Right cardiac atrium (tissue), 5 donors: ENCODE measurements around the gene TUBB4B. TPM values are rescaled to one million over a fixed set of nuclear protein-coding genes. Genes with fewer than 3 reads are reported as not detected.

ENCODE experiments used
- ATAC-seq, 2 donors: fragments of 200-7000 bp; cut with Tn5 transposase; one replicate each; pipeline versions ENCODE4 v1.8.0 to v1.9.1; 2020; ENCODE audit warnings: moderate library complexity in 2 of 2, mild to moderate bottlenecking in 1 of 2
- DNase-seq, 3 donors: peaks; one replicate each; pipeline ENCODE4 v3.0.0-alpha.2; 2020
- H3K27ac ChIP-seq: one replicate; pipeline ENCODE4 v1.5.1; 2013; ENCODE audit warnings: mild to moderate bottlenecking, low read length, control low read depth, moderate library complexity
- H3K27me3 ChIP-seq: one replicate; pipeline ENCODE4 v1.6.1; 2013; ENCODE audit not compliant: control insufficient read depth, insufficient read depth
- H3K4me1 ChIP-seq: one replicate; pipeline ENCODE4 v1.6.1; 2013; ENCODE audit warnings: low read length; ENCODE audit not compliant: control insufficient read depth, insufficient read depth
- H3K4me3 ChIP-seq: one replicate; pipeline ENCODE4 v1.5.1; 2013; ENCODE audit warnings: low read length, control low read depth
- H3K9me3 ChIP-seq: one replicate; pipeline ENCODE4 v1.6.1; 2013; ENCODE audit warnings: low read length; ENCODE audit not compliant: control insufficient read depth
- WGBS: extraction: QIAGEN DNeasy Blood & Tissue Kit; methylation state at CpG from one replicate; pipeline ENCODE4 v1.1.7; 2013; 5-methylcytosine and 5-hydroxymethylcytosine counted together
- intact Hi-C, 4 donors: fragments of 100-400 bp; cut with DNase I; formaldehyde crosslinking; loops; one replicate each; pipeline versions ENCODE4 v1.11.0 to v1.14.0; 2022 to 2023
- polyA plus RNA-seq: library from polyadenylated mRNA; stranded (reverse); fragments of 200-250 nt; gene quantifications from one replicate; pipeline ENCODE4 v1.2.3, GENCODE V29; 2013
- total RNA-seq, 4 donors: library from RNA; stranded (reverse); fragmentation: NEBNext Ultra II Directional; extraction: Animal tissue kit (Norgen Biotek cat#: 25700); gene quantifications; one replicate each; pipeline ENCODE4 v1.2.1, GENCODE V29; 2021
- donor health status: healthy with polysubstance abuse.
- donor health status: DM: no; HTN: yes; CAD: no.
- donor health status: DM: no; HTN: no; CAD: no.
- donor health status: DM: no; HTN: yes; CAD: no; lungs with severe emphysema.
- donor health status: DM: yes; HTN: yes; CAD: no.

TUBB4B gene
- total and polyA plus RNA-seq, 5 donors, result 203 to 591 (median 432) TPM

- Histone ChIP-seq H3K27me3 (no peaks in the 10 kb centered on the region), H3K9me3 (no peaks in the 10 kb centered on the region), H3K4me1 (peaks cover 5% of the 10 kb centered on the region), H3K4me3 (peak overlapping the region; percentile 61), H3K27ac (no peak overlapping the region)
- WGBS, result 69% methylated on average over 14 of the region's 14 CpGs
- intact Hi-C loops, result no loop called here
- no peak for ATAC-seq
- DNase-seq, result peak in 1 of 3 donors; percentile 69
Observed at GRCh38 chr9:137221095-137221505, 20.0 kb upstream of the TUBB4B start.

- ATAC-seq (no peak), DNase-seq (peak in 1 of 3 donors; percentile 71)
- no peaks in the 10 kb centered on the region for H3K9me3 ChIP-seq
- no peaks in the 10 kb centered on the region for H3K27me3 ChIP-seq
- H3K4me3 ChIP-seq, result peak overlapping the region; percentile 61
- intact Hi-C loops, result no loop called here
- 7% methylated on average over 61 of the region's 61 CpGs for WGBS
- peaks cover 5% of the 10 kb centered on the region for H3K4me1 ChIP-seq
- H3K27ac ChIP-seq, result no peak overlapping the region
Observed at GRCh38 chr9:137221506-137222111, 19.5 kb upstream of the TUBB4B start.

DNA sequence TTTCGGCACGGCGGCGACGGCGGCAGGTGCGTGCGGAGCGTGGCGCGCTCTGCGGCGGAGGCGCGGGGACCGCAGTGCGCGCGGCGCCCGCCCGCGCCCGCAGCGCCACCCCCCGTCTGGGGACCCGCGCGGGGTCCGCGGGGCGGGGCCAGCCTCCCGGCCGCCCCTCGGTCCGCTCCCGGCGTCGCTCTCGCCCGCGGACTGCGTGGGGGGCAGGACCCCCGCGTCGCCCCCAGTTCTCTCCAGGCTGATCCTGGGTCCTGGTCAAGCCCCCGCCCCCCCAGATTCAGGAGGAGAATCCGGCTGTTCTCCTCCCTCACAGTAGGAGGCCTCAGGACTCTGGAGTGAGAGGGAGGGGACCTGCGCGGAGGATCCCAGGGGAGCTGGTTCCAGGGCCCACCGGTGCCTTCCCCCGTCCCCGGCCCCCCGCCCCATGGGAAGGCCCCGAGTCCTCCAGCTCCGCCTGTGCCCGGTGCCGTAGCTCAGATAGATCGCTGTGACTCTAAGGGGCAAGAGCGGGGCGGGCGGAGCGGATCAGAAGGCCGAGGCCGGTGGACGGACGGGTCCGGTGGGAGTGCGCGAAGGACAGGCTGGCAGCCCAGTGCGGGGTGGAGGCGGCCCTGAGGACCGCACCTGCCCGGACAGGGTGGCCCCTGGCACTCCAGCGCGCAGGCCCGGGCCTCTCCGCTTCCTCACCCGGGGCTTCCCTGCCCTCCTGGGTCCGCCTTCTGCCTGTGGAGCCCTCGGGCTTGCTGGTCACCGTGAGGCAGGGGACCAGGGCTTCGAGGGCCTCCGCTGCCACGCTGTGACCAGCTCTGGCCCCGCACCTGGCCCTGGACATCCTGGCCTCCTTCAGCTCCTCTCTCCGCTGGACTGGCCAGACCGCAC, 18.7 kb upstream of the TUBB4B start, which contains the start of gene RNF208:
RNF208 (minus strand) TSS at position 51 of the 888 bp plus-strand sequence. CDS start 1,028 bp downstream, outside the sequence.
- DNase-seq (peak in 1 of 3 donors; percentile 79), ATAC-seq (peak; percentile 1 to 6)
- Histone ChIP-seq H3K27me3 (no peaks in the 10 kb centered on the region), H3K27ac (peak within 1 kb of the TSS; percentile 46), H3K9me3 (no peaks in the 10 kb centered on the region), H3K4me3 (peak within 1 kb of the TSS; percentile 61), H3K4me1 (peaks cover 5% of the 10 kb centered on the region)
- intact Hi-C loops, result no loop called here
- WGBS, result 4% methylated on average over 88 of the region's 88 CpGs

DNA sequence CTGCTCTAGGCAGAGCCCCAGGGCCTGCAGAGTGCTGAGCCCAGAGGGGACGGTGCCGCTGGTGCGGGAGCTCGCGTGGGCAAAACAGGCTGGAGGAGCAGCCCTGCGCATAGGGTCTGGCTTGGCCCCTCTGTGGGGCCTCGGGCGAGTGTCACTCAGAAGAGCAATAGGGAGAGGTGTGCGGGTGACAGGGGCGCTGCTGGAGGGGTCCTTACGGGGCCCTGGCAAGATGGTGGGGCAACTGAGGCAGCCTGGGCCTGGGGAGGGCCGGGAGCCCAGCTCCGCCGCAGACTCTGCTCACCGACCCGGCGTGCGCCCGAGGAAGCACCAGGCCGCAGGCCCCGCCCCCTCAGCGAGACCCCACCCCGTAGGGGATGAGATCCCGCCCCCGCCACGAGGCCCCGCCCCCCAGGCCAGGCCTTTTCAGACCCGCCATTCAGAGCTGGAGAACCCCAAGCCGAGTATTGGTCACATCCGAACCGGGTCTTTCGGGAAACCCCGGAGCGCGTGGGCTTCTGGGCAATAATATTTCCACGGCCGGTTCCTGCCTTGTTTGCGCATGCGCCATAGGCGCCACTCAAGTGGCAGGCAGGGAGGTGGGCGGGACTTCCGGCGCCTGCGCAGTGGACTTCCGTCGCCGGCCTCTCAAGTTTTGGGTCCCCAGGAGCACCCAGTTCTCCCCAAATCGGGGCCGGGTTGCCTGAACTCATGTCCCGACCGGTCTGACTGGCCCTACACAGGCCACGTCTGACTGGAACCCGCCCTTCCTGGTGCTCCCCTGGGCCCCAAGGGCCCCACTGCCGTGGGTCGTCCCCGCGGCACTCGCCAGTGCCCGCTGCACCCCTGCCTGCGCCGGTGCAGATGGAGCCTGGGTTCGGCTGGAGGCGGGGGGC, 17.8 kb upstream of the TUBB4B start:
- Histone ChIP-seq H3K27me3 (no peaks in the 10 kb centered on the region), H3K9me3 (no peaks in the 10 kb centered on the region), H3K4me3 (peak overlapping the region; percentile 61), H3K4me1 (peaks cover 5% of the 10 kb centered on the region), H3K27ac (peak overlapping the region; percentile 61)
- 2% methylated on average over 63 of the region's 63 CpGs for WGBS
- ATAC-seq (peak; percentile 92 to 93), DNase-seq (peak; percentile 98 to 99 (median 99))
- intact Hi-C loops, result no loop called here

DNA sequence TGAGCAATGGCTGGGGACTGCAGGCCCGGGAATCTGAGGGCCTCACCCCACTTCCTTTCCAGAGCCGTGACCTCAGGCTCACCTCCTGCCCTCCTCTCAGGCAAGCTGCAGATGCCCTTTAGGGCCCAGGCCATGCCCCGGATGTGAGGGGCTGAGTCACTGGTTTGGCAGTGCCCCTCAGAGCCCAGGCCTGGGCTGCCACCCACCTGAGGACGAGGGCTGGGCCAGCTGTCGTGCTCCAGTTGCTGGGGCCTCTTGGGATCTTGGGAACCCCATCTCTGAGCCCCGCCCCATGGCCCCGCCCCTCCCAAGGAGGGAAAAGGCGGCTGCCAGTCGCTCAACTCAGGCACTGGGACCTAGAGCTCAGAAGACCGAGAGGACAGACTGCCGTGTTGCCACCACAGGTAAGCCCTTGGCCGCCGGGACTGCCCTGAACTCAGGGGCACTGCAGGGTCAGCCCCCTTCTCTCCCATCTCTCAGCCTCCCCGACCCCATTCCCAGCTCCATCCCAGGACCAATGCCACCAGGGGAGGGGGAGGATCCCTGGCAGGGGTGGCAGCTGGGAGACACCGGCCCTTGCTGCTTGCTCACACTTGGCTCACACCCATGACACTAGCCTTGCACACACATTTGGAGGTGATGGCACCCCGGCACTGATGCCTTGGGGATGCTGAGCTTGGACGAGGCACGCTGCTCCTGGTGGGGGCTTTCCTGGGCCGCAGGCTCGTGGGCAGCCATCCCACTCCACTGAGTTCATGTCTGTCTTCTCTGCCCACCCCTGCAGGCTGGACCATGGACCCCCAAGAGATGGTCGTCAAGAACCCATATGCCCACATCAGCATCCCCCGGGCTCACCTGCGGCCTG, 16.0 kb upstream of the TUBB4B start, which contains the start of gene CYSRT1:
CYSRT1 (plus strand) TSS at position 345 of the 865 bp plus-strand sequence; CDS start at position 793, 448 bp downstream.
- Histone ChIP-seq H3K9me3 (no peaks in the 10 kb centered on the region), H3K27ac (no peak within 1 kb of the TSS), H3K4me3 (peak within 1 kb of the TSS; percentile 61), H3K27me3 (no peaks in the 10 kb centered on the region), H3K4me1 (peaks cover 5% of the 10 kb centered on the region)
- ATAC-seq (no peak), DNase-seq (peak in 2 of 3 donors; percentile 30 to 66)
- intact Hi-C loops, result loop anchor here in 3 of 4 donors (5.0 kb wide), 1 partner anchor 103 kb away; no protein-coding TSS in a partner anchor
- WGBS, result 55% methylated on average over 23 of the region's 23 CpGs

DNA sequence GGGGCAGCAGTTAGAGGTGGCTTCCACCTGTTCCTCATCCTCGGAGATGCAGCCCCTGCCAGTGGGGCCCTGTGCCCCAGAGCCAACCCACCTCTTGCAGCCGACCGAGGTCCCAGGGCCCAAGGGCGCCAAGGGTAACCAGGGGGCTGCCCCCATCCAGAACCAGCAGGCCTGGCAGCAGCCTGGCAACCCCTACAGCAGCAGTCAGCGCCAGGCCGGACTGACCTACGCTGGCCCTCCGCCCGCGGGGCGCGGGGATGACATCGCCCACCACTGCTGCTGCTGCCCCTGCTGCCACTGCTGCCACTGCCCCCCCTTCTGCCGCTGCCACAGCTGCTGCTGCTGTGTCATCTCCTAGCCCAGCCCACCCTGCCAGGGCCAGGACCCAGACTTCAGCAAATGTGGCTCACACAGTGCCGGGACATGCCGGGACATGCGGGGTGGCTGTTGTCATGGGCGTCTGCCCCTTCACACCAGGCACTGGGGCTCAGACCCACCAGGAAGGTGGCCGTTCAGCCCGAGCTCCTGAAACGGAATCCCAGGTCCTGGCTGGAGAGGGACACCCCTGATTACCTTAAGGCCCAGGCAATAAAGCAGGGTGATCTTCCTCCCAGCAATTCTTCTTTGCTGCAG, 15.3 kb upstream of the TUBB4B start:
- H3K9me3 ChIP-seq, result no peaks in the 10 kb centered on the region
- no peak overlapping the region for H3K4me3 ChIP-seq
- no peaks in the 10 kb centered on the region for H3K27me3 ChIP-seq
- DNase-seq (peak in 2 of 3 donors; percentile 17 to 58), ATAC-seq (no peak)
- H3K4me1 ChIP-seq, result peaks cover 5% of the 10 kb centered on the region
- intact Hi-C loops, result loop anchor here in 3 of 4 donors (5.0 kb wide), 1 partner anchor 104 kb away; no protein-coding TSS in a partner anchor
- WGBS, result 80% methylated on average over 21 of the region's 21 CpGs
- H3K27ac ChIP-seq, result no peak overlapping the region

DNA sequence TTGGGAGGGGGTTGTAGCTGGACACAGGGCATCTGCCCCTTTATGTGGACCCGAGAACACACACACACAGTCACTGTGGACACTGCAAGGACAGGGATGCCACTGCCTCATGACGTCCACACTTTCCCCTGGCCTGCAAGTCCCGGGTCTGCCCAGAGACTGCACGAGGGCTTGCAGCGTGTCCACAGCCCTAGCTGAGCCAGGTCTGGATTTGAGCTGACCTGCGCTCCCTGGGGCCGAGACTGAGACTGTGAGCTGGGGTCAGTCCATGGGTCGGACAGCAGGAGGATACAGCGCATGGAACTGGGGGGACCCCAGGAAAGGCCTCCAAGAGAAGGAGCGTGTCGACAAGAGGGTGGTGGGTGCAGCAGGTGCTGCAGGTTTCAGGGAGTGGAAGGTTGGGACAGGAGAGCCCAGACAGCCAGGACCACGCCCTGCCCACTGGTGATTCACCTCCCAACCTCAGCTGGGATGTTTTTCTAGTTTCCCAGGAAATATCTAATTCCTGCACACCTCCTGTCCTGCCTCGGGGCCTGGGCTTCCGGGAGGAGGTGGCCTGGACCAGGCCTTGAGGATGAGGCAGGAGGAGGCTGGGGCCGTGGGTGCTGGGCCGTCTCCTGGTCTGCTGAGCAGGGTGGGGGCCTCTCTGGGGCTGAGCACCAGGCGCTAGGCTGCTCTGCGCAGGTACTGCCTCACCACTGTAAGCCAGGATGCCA, 14.6 kb upstream of the TUBB4B start:
- H3K27ac ChIP-seq, result no peak overlapping the region
- no peak overlapping the region for H3K4me3 ChIP-seq
- WGBS, result 67% methylated on average over 18 of the region's 18 CpGs
- no peaks in the 10 kb centered on the region for H3K9me3 ChIP-seq
- no peaks in the 10 kb centered on the region for H3K27me3 ChIP-seq
- ATAC-seq (no peak), DNase-seq (no peak)
- intact Hi-C loops, result loop anchor here in 3 of 4 donors (5.0 kb wide), 1 partner anchor 104 kb away; no protein-coding TSS in a partner anchor
- peaks cover 5% of the 10 kb centered on the region for H3K4me1 ChIP-seq

GRCh38 chr9:137227054-137227852, 13.8 kb upstream of the TUBB4B start, which contains the start of gene RNF224:
Gene RNF224, plus strand, starts transcription at chr9:137227502. Its CDS starts 834 bp downstream, at chr9:137228336.
- WGBS, result 36% methylated on average over 25 of the region's 25 CpGs
- Histone ChIP-seq H3K27me3 (no peaks in the 10 kb centered on the region), H3K27ac (no peak within 1 kb of the TSS), H3K4me1 (peaks cover 5% of the 10 kb centered on the region), H3K9me3 (no peaks in the 10 kb centered on the region), H3K4me3 (no peak within 1 kb of the TSS)
- intact Hi-C loops, result loop anchor here in 3 of 4 donors (5.0 kb wide), 1 partner anchor 105 kb away; no protein-coding TSS in a partner anchor
- ATAC-seq (peak; percentile 8 to 28), DNase-seq (peak; percentile 77 to 89 (median 89))
